Esophagus (tissue), 2 donors: Measurements from ENCODE around the gene PRPH. TPM values are rescaled to one million over a fixed set of nuclear protein-coding genes. Genes with fewer than 3 reads are reported as not detected.
"Not testable (repeated sequence)": the region's sequence is repeated elsewhere in the genome, so short reads cannot be mapped to it uniquely, and the experiment has no call there.

ENCODE experiments used
- H3K27ac ChIP-seq, 2 donors: one replicate each; pipeline ENCODE4 v1.5.1; 2013; ENCODE audit warnings: low read depth in 2 of 2, mild to moderate bottlenecking in 2 of 2, inconsistent platforms in 1 of 2, low read length in 1 of 2, moderate library complexity in 1 of 2
- H3K27me3 ChIP-seq, 2 donors: one replicate each; pipeline ENCODE4 v1.6.1; 2013; ENCODE audit warnings: low read length in 2 of 2, control low read depth in 1 of 2, mild to moderate bottlenecking in 1 of 2; ENCODE audit not compliant: insufficient read depth in 2 of 2, control insufficient read depth in 1 of 2
- H3K36me3 ChIP-seq, 2 donors: one replicate each; pipeline ENCODE4 v1.6.1; 2013; ENCODE audit warnings: low read length in 1 of 2; ENCODE audit not compliant: control insufficient read depth in 2 of 2, insufficient read depth in 2 of 2
- H3K4me1 ChIP-seq, 2 donors: one replicate each; pipeline ENCODE4 v1.6.1; 2013; ENCODE audit warnings: low read length in 1 of 2; ENCODE audit not compliant: control insufficient read depth in 2 of 2, insufficient read depth in 2 of 2
- H3K4me3 ChIP-seq, 2 donors: one replicate each; pipeline ENCODE4 v1.5.1; 2013; ENCODE audit warnings: low read length in 2 of 2, mild to moderate bottlenecking in 2 of 2, low read depth in 1 of 2, moderate library complexity in 1 of 2
- H3K9me3 ChIP-seq, 2 donors: one replicate each; pipeline ENCODE4 v1.6.1; 2013; ENCODE audit warnings: mild to moderate bottlenecking in 2 of 2, low read depth in 1 of 2, low read length in 1 of 2, moderate library complexity in 1 of 2; ENCODE audit not compliant: control insufficient read depth in 2 of 2, insufficient read depth in 1 of 2
- WGBS, 2 donors: extraction: QIAGEN DNeasy Blood & Tissue Kit; methylation state at CpG; one replicate each; pipeline ENCODE4 v1.1.7; 2013; 5-methylcytosine and 5-hydroxymethylcytosine counted together
- polyA plus RNA-seq, 2 donors: library from polyadenylated mRNA; stranded (reverse); fragments of 200-250 nt; gene quantifications; one replicate each; pipeline ENCODE4 v1.2.3, GENCODE V29; 2013
- donor health status: healthy with polysubstance abuse.
- donor health status: Bipolar disorder and iron deficiency.

PRPH gene
- polyA plus RNA-seq: under 1 TPM; 0.28 to 0.45 TPM

DNA sequence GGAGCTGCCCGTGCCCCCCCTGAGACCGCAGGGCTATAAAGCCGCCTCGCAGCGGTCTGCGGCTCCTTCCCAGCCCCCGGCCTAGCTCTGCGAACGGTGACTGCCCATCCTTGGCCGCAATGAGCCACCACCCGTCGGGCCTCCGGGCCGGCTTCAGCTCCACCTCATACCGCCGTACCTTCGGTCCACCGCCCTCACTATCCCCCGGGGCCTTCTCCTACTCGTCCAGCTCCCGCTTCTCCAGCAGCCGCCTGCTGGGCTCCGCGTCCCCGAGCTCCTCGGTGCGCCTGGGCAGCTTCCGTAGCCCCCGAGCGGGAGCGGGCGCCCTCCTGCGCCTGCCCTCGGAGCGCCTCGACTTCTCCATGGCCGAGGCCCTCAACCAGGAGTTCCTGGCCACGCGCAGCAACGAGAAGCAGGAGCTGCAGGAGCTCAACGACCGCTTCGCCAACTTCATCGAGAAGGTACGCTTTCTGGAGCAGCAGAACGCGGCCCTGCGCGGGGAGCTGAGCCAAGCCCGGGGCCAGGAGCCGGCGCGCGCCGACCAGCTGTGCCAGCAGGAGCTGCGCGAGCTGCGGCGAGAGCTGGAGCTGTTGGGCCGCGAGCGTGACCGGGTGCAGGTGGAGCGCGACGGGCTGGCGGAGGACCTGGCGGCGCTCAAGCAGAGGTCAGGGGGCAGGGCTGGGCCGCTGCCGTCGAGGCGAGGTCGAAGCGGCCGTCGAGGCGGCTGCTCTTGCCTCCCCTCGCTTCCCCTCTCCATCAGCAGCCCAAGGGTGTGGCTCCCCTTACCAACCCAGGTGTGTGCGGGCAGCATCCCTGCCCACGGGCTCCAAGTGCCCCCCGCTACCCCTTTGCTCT lies at the start of gene PRPH:
Gene PRPH, plus strand, starts transcription at position 66 of the 855 bp plus-strand sequence. Its CDS starts 54 bp downstream, at position 120.
- Histone ChIP-seq H3K36me3 (no peaks in the 10 kb centered on the region), H3K27ac (no peak within 1 kb of the TSS), H3K4me1 (peaks cover 0 to 33% of the 10 kb centered on the region in 2 donors), H3K4me3 (no peak within 1 kb of the TSS), H3K27me3 (peaks cover 0 to 27% of the 10 kb centered on the region in 2 donors), H3K9me3 (peaks cover 0 to 5% of the 10 kb centered on the region in 2 donors)
- WGBS, 2 donors: 11 to 14% methylated on average over 73 to 82 of the region's 82 CpGs

DNA sequence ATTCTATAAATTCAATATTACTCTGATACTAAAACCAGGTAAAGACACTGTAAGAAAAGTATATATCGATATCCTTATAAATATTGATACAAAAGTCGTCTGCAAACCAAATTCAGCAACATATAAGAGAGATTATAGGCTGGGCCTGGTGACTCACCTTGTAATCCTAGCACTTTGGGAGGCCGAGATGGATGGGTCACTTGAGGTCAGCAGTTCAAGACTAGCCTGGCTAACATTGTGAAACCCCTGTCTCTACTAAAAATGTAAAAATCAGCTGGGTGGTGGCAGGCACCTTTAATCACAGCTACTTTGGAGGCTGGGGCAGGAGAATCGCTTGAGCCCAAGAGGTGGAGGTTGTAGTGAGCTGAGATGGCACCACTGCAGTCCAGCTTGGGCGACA lies 43.6 kb upstream of the PRPH start:
- no peaks in the 10 kb centered on the region for H3K9me3 ChIP-seq
- WGBS, 2 donors: 88 to 89% methylated on average over 5 of the region's 5 CpGs
- no peaks in the 10 kb centered on the region for H3K36me3 ChIP-seq
- no peak overlapping the region for H3K4me3 ChIP-seq
- no peak overlapping the region for H3K27ac ChIP-seq
- no peaks in the 10 kb centered on the region for H3K27me3 ChIP-seq
- H3K4me1 ChIP-seq: no peaks in the 10 kb centered on the region

DNA sequence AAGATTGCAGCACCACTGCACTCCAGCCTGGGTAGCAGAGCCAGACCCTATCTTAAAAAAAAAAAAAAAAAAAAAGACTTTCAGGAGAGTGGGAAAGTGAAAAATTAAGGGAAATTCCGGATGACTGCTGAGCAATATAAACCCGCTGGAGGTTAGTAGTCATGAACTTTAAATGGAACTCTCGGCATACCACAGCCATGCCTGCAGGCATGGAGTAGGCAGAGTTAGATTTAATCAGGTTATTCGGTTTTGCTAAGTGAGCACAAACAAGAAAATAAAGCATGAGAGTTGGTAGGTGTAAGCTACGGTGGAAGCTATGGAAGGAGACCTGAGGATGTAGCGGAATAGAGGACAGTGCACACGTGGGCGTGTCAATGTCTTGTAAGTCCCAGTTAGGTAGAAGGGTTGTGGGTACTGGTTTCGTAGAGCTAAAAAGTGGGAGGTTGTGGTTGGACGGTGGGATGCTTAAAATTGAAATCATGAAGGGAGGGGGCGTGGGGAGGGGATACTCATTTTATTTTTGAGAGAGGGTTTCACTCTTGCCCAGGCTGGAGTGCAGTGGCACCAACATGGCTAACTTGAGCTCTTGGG lies 41.8 kb upstream of the PRPH start:
- no peaks in the 10 kb centered on the region for H3K27me3 ChIP-seq
- H3K36me3 ChIP-seq: no peaks in the 10 kb centered on the region
- 66 to 81% methylated on average over 11 of the region's 11 CpGs for WGBS, 2 donors
- no peak overlapping the region for H3K4me3 ChIP-seq
- no peaks in the 10 kb centered on the region for H3K4me1 ChIP-seq
- no peak overlapping the region for H3K27ac ChIP-seq
- no peaks in the 10 kb centered on the region for H3K9me3 ChIP-seq

GRCh38 chr12:49255456-49255855 lies 39.5 kb upstream of the PRPH start:
- not testable (repeated sequence) for H3K27ac ChIP-seq, H3K4me3 ChIP-seq, H3K4me1 ChIP-seq, H3K27me3 ChIP-seq, H3K9me3 ChIP-seq, H3K36me3 ChIP-seq
- WGBS, 2 donors: 87 to 89% methylated on average over 10 of the region's 10 CpGs

DNA sequence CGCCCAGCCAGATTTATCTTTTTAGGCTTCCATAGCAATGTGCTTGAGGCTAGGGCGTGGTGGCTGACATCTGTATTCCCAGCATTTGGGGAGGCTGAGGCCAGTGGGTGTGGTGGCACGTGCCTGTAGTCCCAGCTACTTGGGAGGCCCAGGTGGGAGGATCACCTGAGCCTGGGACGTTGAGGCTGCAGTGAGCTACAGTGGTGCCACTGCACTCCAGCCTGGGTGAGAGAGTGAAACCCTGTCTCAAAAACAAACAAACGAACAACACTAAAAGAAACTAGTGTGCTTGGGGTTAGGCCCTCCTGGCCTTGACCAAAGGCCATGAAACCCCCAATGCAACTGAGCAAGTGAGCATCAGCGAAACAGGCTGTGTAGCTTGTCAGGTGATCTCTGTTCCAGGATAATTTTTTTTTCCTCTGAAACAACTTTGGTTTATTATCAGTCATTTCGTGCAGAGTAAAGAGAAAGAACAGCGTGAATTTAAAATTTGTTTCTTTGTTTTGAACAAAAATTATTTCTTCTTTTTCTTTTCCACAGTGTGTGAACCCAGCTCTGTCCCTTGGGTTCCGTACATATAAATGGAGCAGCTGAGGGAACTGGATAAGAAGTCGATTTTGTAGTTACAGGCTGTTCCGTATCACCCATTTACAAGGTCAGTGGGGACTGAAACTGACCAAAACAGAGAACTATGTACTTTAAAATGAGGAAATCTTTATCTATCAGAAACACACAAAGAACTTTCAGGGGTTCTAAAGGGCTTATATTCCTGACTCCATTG lies 38.9 kb upstream of the PRPH start:
- no peaks in the 10 kb centered on the region for H3K36me3 ChIP-seq
- H3K27me3 ChIP-seq: no peaks in the 10 kb centered on the region
- H3K4me1 ChIP-seq: no peaks in the 10 kb centered on the region
- H3K9me3 ChIP-seq: no peaks in the 10 kb centered on the region
- no peak overlapping the region for H3K4me3 ChIP-seq
- WGBS, 2 donors: 83 to 86% methylated on average over 11 of the region's 11 CpGs
- H3K27ac ChIP-seq: no peak overlapping the region

DNA sequence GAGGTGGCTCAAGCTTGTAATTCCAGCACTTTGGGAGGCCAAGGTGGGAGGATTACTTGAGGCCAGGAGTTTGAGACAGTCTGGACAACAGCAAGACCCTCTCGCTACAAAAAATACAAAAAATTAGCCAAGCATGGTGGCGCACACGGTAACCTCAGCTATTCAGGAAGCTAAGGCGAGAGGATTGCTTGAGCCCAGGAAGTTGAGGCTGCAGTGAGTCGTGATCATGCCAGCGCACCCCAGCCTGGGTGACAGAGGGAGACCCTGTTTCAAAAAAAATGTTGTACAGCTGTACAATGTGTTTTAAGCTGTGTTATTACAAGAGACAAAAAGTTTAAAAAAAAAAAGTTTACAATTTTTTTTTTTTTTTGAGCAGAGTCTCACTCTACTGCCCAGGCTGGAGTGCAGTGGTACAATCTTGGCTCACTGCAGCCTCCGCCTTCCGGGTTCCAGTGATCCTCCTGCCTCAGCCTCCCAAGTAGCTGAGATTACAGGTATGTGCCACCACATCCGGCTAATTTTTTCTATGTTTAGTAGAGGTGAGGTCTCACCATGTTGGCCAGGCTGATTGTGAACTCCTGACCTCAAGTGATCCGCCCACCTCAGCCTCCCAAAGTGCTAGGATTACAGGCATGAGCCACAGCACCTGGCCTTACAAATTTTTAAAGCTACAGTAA lies 37.3 kb upstream of the PRPH start:
- H3K4me3 ChIP-seq, H3K27ac ChIP-seq, H3K9me3 ChIP-seq, H3K27me3 ChIP-seq, H3K4me1 ChIP-seq, H3K36me3 ChIP-seq: not testable (repeated sequence)
- WGBS, 2 donors: 90 to 92% methylated on average over 10 of the region's 10 CpGs

GRCh38 chr12:49259452-49259851 lies 35.5 kb upstream of the PRPH start:
- no peak overlapping the region for H3K4me3 ChIP-seq
- no peaks in the 10 kb centered on the region for H3K9me3 ChIP-seq
- H3K27me3 ChIP-seq: no peaks in the 10 kb centered on the region
- H3K27ac ChIP-seq: peak overlapping the region; percentile 56 to 71
- 79 to 81% methylated on average over 4 of the region's 4 CpGs for WGBS, 2 donors
- no peaks in the 10 kb centered on the region for H3K36me3 ChIP-seq
- H3K4me1 ChIP-seq: no peaks in the 10 kb centered on the region

DNA sequence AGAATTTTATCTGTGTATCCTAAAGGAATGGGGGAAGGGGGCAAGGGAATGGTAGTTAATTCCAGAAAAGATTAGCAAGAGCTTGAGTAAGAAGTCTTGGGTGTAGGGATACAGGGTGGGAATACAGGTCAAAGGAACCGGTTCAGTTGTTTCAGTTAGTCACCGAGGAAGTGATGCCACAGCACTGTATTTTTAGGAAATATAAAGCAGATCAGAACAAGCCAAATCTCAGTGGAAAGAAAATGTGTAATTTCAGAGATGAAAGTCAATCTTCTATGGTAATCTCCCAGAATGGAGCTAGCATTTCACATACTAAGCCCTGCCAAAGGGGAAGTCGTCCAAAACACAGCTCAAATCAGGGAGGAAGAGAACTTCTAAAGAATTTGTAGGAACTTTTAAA lies 34.8 kb upstream of the PRPH start:
- peak overlapping the region; percentile 27 to 41 for H3K27ac ChIP-seq
- H3K36me3 ChIP-seq: no peaks in the 10 kb centered on the region
- H3K9me3 ChIP-seq: no peaks in the 10 kb centered on the region
- no peaks in the 10 kb centered on the region for H3K4me1 ChIP-seq
- 35 to 45% methylated on average over 3 of the region's 3 CpGs for WGBS, 2 donors
- no peak overlapping the region for H3K4me3 ChIP-seq
- H3K27me3 ChIP-seq: no peaks in the 10 kb centered on the region

DNA sequence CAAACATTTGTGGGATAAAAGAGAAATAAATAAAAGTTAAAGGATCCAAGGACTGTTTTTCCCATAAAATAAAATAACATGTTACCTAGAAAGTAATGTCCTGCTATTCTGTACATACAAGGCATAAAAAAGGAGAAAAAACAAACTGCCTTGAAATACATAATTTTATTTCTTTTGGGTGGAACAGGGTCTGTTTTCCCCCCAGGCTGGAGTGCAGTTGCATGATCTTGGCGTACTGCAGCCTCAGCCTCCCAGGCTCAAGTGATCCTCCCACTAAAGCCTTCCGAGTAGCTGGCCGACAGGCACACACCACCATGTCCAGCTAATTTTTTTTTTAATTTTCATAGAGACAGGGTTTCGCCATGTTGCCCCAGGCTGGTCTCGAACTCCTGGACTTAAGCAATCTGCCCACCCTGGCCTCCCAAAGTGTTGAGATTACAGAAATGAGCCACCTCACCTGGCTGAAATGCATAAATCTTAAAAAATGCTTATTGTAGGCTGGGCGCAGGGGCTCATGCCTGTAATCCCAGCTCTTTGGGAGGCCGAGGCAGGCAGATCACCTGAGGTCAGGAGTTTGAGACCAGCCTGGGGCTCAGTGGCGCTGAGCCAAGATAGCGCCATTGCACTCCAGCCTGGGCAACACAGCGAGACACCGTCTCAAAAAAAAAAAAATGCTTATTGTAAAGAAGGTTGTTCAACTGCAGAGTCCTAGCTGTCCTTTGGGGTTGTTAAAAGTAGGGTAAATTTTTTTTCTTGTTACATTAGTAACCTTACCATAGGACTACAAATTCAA lies 34.2 kb upstream of the PRPH start:
- no peaks in the 10 kb centered on the region for H3K27me3 ChIP-seq
- no peaks in the 10 kb centered on the region for H3K9me3 ChIP-seq
- WGBS, 2 donors: 84 to 85% methylated on average over 11 of the region's 11 CpGs
- H3K4me1 ChIP-seq: no peaks in the 10 kb centered on the region
- H3K27ac ChIP-seq: no peak overlapping the region
- no peak overlapping the region for H3K4me3 ChIP-seq
- no peaks in the 10 kb centered on the region for H3K36me3 ChIP-seq
